Endometrial microvascular endothelial cells (primary cell): ENCODE data around the gene APBA2. TPM values are rescaled to one million over a fixed set of nuclear protein-coding genes. Genes with fewer than 3 reads are reported as not detected.

Source experiments
- in situ Hi-C: cut with HindIII; loops from 2 replicates; pipeline ENCODE4 v1.10.0; 2017; ENCODE audit warnings: low sequenced_read_pairs, low pct_unique_long_range_greater_than_20kb; ENCODE audit errors: inconsistent ontology term
- total RNA-seq: library from RNA; depleted of rRNA; stranded (reverse); fragments of >200 nt; gene quantifications from one replicate; pipeline ENCODE4 v1.2.3, GENCODE V29; 2015; ENCODE audit errors: inconsistent ontology term

APBA2 gene
- total RNA-seq, 1 donor from 2014 or later = 18.6 TPM

DNA sequence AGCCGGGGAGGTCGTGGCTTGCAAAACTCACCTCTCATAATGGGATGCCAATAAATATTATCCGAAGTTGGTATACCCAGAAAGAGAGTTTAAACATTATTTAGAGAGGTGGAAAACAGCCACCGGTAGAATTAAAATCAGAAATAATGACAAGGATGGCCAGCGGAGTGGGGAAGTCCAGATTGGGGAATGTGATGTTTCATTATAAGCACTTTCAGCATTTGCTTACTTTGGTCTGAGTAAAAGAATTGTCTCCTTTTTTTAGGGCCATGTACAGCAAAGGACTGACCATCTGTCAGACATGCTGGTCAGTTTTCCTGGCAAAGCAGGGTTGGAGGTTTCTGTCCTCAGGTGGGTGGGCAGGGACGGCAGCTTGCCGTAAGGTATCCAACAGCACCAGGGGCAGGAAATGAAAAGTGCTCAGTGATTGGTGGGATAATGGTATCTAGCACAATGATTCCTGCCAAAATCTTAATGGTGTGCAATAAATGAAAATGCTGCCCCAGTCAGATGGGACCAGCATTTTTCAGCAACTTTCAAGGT is 24.3 kb downstream of the APBA2 start:
- in situ Hi-C loops = no loop called here

DNA sequence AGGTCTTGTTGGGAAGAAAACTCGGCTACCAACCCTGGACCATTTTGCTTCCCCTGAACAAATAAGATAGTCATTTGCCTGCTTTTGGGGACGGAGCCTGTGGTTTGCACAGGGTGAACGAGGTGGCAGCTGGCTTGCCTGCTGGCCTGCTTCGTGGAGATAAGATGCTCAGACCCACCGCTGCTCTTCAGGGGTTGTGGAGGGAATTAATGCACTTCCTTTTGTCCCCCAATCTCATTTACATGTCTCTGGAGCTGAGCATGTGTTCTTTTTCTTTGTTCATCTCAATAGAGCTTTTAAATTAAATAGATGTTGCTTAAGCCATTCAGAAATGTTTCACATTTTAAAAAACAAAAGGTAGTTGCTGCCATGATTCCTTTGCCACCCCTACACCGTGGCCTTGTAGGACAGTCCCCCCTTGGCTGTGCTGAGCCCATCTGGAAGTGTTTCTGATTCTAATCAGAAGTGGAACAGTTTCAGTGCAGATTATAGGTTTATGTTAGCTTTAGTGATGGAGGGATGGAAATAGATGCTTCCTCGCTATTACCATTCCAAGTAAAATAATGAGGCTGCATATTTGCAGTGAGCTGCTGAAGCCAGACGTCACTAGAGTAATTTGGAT is 25.6 kb downstream of the APBA2 start:
- in situ Hi-C loops = no loop called here

DNA sequence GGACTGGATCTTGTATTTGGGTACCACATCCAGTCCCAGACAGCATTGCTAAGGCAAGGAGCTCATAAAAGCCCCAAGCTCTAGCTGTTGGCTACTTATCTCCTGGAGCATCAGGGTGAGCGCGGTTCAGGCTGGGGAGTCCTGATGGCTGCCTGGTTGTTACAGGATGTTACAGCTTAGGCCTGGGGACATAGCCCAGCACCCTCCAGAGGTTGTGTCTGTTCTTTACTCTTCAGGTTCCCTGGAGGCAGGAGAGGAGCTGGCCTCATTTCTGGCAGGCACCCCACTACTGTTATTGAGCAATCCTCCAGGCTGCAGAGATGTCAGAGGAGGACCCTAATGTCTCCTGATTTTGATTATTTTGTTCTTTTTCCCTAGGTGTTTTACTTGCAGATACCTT is 26.6 kb downstream of the APBA2 start:
- in situ Hi-C loops = no loop called here

DNA sequence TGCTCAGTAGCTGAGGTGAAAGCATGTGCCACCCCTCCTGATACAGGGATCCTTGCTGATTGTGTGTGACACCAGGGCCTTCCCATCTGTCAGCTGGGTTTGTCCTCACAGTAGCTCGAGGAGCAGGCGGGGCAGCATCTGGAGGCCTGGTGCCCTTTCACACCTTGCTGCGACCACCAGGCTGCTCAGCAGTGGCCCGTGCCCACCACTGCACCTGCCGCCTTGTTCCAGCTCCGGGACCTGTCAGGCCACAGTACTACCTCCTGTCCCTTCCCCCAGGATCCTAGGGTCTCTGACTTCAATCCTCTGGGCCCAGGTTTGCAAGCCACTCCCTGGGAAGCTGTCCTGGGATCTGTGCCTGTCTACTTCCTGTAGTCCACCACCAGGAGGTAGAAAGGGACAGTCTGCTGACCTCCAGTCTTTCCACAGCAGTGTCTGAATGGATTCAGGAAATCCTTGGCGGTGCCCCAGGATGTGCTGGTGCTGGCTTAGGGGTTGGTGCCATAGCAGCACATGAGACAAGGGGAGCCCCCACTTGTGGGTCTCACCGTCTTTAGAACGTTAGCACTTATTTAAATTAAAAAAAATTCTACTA is 27.5 kb downstream of the APBA2 start:
- in situ Hi-C loops = no loop called here

DNA sequence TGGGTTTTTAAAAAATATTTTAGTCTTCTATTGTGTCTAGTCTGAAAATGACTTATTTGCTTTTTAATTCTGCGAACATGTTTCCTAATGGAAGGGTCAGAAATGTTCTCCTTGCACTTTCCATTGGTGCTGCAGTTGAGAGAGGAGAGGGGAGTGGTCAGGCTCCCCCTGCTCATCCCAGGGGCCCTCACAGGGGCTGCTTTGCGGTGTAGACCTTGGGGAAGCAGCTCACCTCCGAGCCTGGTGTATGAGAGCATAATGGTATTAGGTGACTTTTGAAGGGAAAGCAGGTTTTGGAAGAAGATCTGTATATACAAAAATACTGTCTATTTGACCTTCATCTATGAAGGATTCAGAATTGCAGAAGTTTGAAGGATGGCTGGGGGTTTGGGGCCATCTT is 28.3 kb downstream of the APBA2 start:
- in situ Hi-C loops = no loop called here

DNA sequence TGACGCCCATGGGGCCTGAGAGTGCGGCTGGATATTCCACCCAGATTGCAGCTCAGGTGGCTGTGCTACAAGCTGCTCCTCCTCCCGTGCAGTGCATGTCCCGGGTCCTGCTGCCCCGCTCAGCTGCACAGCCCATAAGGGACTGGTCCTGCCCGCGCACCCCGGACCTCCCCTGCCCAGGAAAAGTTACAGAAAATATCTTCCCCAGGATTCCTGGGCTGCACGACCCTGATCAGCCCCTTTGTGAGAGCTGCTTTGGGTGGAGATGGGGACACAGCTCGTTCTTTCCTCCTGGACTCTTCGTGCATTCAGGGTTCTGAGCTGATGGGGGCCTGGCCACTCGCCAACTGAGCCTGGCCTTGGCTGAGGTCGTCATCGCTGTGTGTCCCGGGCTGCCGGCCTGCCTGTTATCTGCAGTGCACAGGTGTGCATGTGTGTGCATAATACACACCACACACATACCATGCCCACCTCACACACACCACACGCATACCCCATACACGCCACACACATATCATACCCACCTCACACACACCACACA is 28.8 kb downstream of the APBA2 start:
- in situ Hi-C loops = no loop called here

DNA sequence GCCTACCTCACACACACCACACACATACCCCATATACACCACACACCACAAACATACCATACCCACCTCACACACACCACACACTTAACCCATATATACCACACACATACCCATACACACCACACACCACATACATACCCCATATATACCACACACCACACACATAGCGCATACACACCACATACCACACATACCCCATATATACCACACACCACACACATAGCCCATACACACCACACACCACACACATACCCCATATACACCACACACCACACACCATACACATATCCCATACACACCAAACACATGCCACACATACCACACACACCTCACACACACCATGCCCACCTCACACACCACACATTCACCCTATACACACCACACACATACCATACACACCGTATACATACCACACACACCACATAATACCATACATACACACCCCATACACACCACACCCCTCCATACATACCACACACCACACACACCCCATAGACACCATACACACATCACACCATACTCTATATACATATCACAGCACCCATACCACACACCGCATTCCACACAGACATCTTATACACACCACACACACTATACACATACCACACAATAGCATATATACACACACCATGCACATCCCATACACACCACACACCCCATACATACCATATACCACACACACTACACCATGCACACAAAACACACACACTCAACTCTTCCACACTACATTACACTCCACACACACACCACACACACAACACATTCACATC is 29.5 kb downstream of the APBA2 start:
- in situ Hi-C loops = no loop called here

DNA sequence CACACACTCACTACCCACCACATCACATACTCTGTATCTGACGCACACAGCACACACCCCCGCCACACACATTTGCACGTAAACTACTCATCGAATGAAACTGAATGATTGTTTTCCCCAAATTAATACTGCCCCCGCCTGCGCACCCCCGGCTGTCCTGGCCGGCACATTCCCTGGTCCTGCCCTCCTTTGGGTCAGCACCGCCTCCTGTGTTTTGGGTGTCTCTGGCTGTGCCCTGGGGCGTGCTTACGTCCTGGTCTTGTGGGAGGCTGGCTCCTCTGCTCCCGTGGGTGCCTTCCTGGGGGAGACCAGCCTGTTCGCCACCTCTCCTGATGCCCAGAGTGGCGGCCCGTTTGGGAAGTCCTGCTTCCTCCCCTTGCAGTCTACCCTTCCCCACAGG is 30.2 kb downstream of the APBA2 start:
- in situ Hi-C loops = no loop called here

DNA sequence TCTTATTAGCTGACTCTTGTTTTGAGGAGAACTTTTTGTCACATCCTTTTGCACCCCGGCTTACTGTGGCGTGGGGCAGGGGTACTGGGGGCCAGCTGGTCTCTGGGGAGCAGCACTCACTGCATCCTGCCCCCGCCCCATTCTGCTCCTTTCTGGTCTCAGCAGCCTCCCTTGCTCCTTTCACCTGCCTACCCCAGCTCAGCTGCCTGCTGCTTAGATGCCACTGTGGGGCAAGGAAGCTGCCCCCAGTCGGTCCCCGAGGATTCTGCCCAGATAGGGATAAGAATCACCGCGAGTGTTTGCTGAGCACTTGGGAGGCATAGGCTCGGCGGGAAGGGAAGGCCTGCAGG is 32.0 kb downstream of the APBA2 start:
- in situ Hi-C loops = no loop called here

DNA sequence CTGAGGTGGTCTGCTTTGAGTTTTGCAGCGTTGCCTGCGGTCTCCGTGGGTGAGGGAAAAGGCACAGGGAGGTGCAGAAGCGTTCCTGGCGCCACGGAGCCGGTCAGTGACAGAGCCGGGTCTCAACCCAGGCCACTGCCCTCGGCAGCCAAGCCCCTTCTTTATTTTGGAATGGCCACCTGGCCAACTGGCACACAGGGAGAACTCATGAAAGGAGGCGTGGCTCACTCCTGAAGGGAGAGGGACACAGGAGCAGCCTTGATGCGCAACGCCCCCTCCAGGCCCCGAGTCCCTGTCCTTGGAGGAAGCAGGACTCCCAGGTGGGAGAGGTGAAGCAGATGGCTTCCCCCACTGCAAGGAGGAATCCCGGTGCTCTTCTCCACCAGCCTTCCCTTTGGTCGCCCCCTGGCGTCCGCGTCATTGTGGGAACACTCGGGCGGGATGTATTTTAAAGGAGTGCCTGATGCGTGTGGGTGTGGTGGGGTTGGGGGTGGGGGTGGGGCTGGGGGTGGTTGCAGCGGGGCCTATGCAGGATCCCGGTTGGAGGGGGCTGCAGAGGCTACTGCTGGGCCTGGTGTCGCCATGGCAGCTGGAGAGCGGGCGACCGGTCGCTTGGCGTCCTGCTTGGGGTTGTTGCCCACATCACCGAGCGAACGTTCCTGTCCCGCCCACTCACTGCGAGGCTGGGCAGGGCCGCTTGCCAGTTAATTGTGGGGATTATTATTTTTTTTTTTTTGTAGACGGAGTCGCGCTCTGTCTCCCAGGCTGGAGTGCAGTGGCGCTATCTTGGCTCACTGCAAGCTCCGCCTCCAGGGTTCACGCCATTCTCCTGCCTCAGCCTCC is 32.6 kb downstream of the APBA2 start:
- in situ Hi-C loops = no loop called here

DNA sequence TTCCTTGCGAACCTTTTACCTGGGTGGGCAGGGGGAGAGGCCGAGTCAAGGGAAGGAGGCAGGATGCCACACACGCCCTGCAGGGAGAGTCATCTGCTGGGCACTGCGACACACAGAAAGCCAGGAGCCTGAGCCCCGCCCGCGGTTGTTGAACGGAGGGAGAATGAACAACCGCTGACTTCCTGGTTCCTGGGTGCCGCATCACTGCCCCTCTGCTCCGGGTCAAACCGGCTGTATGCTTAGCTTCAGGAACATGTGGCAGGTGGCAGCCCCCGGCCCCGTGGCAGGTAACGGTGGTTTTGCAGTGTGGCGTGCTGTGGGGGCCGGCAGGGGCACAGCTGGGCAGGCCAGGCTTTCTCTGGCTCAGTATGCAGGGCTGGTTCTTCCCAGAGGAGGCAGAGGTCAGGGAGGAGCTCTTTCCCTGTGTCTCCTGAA is 33.4 kb downstream of the APBA2 start:
- in situ Hi-C loops = no loop called here

DNA sequence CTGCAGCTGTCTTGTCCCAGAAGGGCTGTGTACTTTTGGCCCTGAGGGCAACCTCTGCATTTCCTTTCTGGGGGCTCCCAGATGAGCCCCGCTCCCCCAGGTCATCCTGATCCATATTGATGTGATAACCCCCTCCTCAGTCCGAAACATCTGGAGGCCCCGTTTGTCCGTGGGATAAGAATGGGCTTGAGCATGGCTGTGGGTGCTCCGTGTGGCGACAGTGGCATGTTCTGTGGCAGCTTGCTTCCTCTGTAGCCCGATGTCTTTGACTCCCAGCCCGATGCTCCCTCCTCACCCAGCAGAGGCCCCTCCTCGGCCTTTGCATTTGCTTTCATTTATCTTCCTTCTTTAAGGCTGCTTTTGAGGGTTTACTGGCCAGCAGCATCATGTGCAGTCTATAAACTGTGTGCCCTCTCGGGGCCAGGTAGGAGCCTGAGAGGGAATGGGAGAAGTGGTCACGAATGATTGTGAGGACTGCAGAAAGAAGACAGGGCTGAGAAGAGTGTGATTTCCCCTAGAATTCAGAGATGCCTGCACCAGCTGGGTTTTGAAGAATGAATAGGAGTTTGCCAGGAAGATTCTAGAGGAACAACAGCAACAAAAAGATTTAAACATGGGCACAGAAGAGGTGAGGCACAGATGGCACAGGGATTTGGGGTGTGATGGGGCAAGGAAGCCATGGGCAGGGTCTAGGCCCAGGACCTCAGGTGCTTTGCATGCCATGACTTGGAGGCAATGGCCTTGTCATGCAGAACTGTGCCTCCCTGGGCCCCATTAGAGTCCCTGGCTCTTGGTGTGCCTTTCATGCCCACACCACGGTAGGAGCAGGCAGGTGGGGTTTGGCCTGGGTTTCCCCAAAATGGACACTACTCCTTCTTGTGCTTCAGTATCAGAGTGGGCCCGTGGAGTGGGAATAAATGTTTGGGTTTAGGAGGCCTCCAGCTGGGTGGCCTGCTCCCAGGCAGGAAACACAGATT is 34.2 kb downstream of the APBA2 start:
- in situ Hi-C loops = no loop called here

DNA sequence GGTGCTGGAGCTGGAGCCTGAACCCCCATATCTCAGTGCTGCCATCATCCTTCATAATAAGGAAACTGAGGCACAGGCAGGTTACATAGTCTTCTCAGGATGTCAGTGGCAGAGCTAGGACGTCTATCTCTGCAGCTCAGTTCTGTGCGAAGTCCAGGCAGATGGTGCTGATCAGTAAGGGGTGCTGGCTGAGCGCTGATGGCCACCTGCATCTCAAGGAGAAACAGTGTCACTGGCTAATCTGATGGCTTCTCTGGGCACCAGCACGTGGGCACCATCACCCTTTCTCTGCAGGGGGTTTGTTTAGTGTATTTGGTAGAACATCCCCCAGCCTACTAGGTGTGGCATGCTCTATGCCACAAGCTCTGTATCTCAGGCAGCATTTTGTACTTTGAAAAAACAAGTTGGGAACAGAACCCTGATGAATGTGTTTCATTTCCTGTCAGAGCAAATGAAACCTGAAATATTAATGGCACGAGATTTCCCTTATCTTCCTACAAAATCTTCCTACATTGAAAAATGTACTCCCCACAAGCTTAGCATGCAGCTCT is 35.1 kb downstream of the APBA2 start:
- in situ Hi-C loops = no loop called here

DNA sequence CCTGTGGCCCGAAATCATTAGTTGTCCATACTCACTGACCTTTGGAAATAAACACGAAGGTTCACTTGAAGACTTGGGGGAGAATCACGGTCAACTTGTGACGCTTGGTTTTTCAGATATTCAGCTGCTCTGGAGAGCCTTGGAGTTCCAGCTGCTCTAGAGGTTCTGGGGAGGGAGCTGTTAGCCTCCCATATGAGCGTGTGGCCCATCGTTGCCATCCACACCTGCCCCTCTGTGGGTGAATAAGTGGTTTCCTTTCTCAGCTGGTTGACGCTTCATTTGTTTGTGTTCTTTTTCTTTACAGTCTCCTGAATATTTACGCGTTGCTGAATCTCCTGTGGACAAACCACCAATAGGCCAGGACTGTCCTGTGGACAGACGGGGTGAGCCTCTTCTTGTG is 35.6 kb downstream of the APBA2 start:
- in situ Hi-C loops = no loop called here

DNA sequence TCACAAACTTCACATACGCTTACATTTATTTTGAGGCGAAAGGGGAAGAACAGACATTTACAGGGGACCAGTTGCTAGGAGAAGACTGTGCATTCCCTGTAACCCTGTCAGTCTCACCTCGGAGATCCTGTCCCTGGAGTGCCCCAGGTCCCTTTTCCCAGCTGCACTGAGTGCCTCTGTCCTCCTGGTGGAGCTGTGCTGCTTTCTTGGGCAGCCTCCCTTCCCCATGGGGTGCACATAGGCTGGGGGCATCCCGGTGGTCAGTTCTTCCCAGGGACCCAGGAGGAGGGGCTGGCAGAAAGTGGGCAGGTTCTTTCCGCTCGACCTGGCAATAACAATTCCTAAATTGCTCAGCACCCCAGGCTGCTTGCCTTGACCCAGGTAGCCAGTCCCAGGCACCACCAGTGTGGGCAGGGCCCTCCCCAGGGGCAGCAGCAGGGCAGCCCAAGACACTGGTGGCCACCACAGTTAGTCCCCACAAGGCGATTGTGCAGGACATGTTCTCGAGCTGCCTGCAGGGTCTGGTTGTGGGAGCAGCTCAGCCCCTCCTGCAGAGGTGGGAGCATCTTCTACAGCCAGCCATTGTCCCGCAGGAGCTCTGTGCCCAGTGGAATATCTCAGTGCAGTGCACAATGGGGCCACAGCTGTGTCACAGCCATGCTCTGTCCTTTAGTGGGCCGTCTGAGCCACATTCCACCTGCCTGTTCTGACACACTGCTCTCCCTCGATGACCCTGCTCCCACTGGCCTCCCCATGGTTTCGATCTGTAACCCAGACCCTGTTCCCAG is 36.3 kb downstream of the APBA2 start:
- in situ Hi-C loops = no loop called here

DNA sequence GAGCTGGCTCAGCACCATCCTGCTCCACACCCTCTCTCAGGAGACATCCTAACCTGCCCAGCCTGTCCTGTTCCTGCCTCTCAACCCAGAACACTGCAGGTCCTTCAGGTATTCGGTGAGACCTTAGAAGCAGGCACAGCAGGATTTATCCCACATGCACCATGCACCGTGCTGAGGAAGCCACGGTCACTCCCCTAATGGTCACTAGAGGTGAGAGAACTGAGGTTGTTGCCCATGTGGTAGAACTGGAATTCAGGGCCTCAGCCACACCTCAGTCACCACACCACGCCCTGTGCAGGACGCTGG is 36.9 kb downstream of the APBA2 start:
- in situ Hi-C loops = no loop called here

DNA sequence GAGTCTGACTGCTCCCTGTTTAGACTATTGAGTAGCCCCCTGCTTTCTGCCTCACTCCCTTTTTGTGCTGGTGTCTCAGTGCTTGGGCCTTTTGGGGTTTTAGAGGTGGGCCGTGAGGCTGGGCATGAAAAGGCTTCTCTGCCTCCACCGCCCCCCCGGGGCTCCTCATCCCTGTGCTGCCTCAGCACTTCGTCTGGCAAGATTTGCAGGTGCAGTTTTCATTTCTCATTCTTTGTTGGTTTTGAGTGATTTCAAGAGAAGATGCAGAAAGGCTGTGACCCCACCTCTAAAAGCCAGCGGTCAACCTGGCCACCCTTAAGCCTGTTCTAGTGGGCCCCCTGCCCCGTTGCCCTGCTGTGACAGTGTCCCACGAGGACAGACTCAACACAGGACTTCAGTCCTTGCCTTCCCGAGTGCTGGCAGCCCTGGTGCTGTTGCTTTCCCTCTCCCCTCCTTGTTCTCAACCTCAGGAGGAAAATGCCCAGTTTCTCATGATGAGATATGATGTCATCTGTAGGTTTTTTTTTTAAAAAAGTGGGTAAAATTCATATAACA is 38.0 kb downstream of the APBA2 start:
- in situ Hi-C loops = no loop called here
